GM23338 (cell line): Measurements from ENCODE around the gene EIF2S3.

Experiments
- EZH2 ChIP-seq: fragments of 200-600 bp; sonication (generic); IDR thresholded peaks from one replicate; pipeline ENCODE4 v1.8.0; 2017; ENCODE audit warnings: antibody characterized with exemption, mild to moderate bottlenecking, low read depth; ENCODE audit not compliant: unreplicated experiment
- EZH2phosphoT487 ChIP-seq: fragments of 200-600 bp; sonication (generic); IDR thresholded peaks from one replicate; pipeline ENCODE4 v1.8.1; 2018; ENCODE audit warnings: antibody characterized with exemption; ENCODE audit not compliant: unreplicated experiment
- JUNB ChIP-seq: IDR thresholded peaks from one replicate; pipeline ENCODE4 v1.6.1; 2016; ENCODE audit warnings: antibody characterized with exemption; ENCODE audit not compliant: unreplicated experiment
- POLR2AphosphoS5 ChIP-seq: IDR thresholded peaks from 2 replicates; pipeline ENCODE4 v1.6.1; 2016; ENCODE audit warnings: antibody characterized with exemption, low read depth
- REST ChIP-seq: IDR thresholded peaks from one replicate; pipeline ENCODE4 v1.6.1; 2018; ENCODE audit warnings: antibody characterized with exemption; ENCODE audit not compliant: unreplicated experiment
- TF ChIP-seq, protein P1 (sequence below), 2 experiments: fragments of 200-600 bp in 1 of 2; sonication (generic) in 1 of 2; conservative IDR thresholded peaks; 2 replicates each; pipeline versions ENCODE4 v1.5.1 to v1.6.1; 2016 to 2017; ENCODE audit warnings: antibody characterized with exemption in 2 of 2, low read depth in 2 of 2, mild to moderate bottlenecking in 2 of 2, moderate library complexity in 1 of 2

DNA sequence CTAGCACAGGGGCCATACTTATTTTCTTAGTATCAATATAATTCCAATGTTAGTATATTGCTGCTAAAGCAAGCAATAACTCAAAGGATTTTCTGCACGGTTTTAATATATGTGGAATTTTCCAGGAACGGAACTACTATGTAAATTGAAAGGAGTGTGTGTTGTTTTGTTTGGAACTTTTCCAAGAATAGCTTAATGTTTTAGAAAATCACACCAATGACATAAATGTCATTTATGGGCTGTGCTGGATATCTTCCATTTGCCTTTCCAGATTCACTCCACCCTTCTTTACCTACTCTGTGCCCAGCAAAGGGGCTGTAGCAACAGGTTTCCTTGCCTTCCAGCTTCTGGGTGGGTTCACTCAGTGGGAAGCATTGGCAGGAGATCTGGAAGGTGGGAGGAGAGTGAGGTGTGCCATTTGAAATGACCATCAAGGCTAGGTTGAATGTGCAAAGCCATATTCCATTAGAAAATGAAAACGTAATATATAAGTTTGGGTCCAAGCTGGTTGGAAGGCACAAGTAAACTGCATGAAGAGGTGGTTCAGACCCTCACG lies 69.6 kb downstream of the EIF2S3 start:
- no peak for TF ChIP-seq EZH2phosphoT487
- TF ChIP-seq, protein P1, sequence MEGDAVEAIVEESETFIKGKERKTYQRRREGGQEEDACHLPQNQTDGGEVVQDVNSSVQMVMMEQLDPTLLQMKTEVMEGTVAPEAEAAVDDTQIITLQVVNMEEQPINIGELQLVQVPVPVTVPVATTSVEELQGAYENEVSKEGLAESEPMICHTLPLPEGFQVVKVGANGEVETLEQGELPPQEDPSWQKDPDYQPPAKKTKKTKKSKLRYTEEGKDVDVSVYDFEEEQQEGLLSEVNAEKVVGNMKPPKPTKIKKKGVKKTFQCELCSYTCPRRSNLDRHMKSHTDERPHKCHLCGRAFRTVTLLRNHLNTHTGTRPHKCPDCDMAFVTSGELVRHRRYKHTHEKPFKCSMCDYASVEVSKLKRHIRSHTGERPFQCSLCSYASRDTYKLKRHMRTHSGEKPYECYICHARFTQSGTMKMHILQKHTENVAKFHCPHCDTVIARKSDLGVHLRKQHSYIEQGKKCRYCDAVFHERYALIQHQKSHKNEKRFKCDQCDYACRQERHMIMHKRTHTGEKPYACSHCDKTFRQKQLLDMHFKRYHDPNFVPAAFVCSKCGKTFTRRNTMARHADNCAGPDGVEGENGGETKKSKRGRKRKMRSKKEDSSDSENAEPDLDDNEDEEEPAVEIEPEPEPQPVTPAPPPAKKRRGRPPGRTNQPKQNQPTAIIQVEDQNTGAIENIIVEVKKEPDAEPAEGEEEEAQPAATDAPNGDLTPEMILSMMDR (conservative IDR thresholded peaks at IDR 0.05; ENCODE audit: low read depth in 2 of 2): no peak
- no peak for TF ChIP-seq EZH2
- TF ChIP-seq REST: no peak
- no peak for TF ChIP-seq JUNB
- no peak for TF ChIP-seq POLR2AphosphoS5
